Fibroblast of skin of right quadriceps (primary cell): Measurements from ENCODE around the gene NPAS2.

Experiments used
- DNase-seq: peaks from one replicate; pipeline ENCODE4 v3.0.0-alpha.2; 2013

NPAS2 gene

DNA sequence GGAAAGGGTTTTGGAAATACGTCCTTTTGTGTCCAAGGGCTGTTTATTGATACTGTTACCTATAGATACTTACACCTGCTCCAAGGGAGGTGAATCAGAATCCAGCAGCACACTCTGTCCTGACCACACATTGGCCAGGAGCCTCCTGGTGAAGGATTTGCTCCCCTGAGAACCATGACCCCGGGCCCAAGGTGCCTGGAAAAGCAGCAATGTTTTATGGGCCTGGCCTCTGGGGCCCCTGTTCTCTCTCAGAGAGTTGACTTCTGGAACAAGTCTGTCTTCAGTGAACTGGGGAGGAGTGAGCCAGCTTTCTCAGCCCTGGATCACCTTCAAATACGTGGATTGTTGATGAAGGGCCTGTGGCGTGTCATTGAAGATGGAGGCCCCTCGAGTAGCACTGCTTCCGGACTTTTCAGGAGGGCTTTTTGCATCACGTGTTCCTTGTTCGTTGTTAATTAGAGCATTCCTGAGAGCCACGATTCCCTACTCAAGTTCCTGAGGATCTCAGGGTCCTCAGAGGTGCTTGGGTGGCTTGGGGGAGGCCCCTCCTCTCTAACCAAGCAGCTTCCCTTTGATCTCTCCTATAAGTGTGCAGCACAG, 103.6 kb downstream of the NPAS2 start:
- DNase-seq = no peak

GRCh38 chr2:100924122-100924519, 104.2 kb downstream of the NPAS2 start:
- no peak for DNase-seq

GRCh38 chr2:100924520-100925451, 104.8 kb downstream of the NPAS2 start:
- peak; percentile 62 for DNase-seq

DNA sequence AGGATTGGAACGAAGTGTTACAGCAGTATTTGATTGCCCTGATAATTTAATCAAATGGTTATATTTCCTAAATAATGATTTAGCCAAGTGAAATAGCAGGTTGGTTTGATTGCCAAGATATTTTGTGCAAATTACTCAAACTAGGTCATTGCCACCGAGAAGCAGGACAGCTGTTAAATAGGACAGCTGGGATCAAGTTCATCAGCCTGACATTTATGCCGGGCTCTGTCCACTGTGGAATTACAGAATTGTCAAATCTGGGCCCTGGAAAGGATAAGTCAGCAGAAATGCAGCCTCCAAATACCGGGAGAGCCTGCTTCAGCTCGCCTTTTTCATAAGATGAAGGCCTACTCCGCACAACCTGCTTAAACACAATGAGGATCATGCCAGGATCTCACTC, 108.3 kb downstream of the NPAS2 start:
- no peak for DNase-seq

DNA sequence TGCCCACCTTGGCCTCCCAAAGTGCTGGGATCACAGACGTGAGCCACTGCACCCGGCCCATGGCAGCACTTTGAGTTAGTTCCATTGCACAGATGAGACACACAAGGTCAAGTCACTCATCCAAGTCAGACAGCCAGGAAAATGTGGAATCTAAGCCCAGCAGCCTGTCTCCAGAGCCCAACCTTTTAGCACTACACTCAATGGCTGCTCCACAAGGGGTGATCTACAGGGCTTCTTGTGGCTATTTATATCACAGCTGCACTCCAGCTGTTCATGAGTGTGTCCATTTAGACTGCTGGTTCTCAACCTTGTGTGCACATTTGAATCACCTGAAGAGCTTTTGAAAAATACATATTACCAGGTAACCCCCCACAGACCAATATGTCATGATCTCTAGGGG, 109.2 kb downstream of the NPAS2 start:
- DNase-seq = no peak

DNA sequence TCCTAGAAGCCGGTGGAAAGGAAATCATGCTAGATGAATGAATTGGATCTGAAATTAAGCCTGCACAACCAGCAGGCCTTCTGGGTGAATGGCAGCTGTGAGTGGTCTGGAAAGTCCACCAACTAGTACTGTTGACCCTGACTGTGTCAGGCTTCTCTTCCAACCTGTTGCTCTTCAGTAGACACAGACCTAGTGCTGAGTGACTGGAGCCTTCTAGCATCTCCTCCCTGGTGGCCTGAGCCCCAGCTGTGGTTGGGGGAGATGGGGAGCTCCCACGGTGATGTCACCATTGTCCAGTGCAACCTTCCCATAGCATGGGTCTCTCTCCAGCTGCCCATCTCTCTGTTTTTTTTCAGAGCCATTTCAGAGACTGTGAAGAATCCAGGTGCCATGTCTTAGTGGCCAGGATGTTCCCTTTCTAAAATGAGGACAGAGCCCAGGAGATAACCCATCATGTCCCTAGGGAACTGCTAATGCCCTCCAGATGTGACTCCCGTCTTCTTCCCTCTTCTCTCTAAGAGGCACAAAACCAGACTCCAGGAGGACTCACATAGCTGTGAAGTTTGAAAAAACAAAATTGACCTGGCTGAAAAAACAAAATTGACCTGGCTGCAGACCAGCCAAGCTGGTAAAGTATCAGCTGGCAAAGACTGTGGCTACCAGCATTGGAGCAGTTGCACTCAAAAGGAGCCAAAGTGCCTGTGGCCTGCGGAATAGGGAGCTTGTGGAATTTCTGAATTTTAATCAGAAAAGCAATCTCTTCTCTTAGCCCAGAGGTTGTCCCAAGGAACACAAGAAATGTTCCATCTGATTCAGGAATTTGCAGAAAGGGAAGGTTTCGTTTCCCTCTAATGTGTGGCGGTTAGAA, 114.8 kb downstream of the NPAS2 start:
- no peak for DNase-seq

- peak; percentile 85 for DNase-seq
Observed at GRCh38 chr2:100935372-100935752, 115.4 kb downstream of the NPAS2 start.

DNA sequence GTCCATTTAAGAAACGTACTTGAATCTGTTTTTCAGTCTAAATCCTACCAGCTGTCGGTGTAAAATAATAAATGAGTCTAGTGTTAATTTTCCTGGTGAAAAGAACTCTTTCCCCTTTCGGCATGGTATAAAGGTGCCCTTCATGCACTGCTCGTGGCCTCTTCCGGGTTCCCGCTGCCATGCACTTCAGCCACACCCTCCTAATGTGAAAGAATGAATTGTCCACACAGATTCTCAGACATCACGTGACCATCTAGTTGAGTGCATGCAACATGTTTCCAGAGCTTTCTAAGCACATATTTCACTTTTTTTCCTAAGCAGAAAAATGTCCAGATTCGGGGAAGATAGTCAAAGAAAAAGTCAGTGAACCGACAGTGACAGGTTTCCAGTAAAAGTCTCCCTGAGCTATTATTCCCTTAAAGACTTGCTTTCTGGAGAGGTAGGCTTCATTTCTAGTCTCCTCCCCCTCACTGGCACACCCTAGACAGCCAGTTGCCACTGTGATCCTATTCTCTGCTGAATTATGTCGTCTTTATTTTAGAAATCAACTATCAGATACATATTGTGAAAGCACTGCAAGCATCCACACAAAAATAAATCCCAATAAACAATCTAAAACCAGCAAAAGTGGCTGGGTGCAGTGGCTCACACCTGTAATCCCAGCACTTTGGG, 116.3 kb downstream of the NPAS2 start:
- DNase-seq = no peak

DNA sequence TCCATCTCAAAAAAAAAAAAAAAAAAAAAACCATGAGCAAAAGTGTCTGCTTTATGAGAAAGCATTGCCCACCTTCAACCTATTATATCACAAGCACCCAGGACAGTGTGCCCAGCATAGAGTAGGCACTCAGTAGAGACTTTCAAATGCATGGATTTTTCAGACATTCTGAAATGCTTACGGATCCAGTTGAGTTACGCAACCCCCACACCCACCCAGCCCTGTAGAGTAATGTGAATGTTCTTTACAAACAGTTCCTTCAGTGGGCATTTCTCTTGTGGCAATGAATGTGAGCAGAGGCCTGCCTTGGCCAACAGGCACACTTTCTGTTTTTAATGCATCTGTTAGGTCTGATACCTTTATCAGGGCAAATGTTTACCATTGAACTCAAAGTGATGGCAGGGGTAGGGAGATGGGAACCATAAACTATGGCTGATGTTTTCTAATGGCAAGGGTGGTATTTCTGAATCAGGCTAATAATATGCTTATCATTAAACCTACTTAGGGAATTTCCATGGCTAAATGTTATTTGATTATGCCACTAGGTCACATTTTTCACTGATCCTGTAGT, 117.1 kb downstream of the NPAS2 start:
- no peak for DNase-seq

DNA sequence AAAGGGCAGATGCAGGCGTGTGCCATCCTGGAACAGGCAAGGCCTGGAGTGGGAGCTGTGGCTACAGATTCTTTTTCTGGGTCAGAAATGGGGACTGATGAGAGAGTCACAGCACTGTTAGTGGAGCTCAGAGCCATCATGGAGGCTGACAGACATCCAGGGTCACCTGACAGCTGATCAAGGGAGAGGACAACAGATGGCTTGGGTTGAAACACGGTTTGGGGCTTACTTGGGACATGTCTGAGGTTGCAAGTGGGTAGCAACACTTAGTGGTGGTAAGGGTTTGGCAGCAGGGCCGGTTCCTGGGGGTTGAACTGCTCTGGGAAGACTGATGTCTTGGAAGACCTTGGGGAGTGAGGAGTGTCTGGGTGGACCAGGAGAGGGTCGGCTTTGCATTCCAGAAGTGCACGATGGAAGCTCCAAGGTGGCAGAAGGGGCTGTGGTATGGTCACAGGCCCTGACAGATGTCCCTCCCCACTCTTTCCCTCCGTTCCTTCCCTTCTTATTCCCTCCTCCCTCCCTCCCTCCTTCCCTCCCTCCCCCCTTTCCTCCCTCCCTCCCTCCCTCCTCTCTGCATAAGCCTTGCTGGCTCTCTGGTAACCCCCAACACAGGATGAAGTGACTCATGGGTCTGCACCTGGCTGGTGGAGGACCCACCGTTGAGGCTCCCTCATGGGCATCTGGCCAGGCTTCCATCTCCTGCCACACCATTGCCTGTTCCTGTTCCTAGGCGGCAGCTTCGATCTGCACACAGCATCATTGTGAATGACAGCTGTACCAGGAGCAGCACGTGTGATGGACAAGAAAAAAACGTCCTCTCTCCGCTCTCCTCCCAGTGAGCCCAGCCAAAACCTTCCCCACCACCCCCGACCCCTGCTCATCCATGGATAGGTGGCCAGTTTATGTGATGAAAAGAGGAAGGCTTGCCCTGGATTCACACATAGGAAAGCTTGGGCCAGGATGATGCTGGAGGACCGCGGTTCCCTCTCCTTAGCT, 118.4 kb downstream of the NPAS2 start:
- no peak for DNase-seq

DNA sequence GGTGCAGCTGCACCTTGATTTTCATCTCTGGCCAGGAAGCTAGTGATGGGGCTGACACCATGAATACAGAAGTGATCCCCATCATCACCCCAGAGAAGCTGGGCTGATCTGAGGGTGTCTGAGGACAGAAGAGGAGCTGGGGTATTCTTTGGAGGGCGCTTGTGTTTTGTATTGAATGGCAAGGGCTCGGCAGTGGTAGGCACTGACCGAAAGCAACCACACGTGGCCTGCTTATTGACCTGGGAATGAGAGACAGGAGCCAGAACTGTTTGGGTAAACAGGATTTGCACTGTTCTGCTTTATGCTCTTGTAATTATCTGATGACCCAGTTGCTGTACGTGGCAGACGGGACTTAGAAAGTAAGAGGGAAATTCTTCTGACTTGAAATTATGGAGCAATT, 119.5 kb downstream of the NPAS2 start:
- DNase-seq = no peak

DNA sequence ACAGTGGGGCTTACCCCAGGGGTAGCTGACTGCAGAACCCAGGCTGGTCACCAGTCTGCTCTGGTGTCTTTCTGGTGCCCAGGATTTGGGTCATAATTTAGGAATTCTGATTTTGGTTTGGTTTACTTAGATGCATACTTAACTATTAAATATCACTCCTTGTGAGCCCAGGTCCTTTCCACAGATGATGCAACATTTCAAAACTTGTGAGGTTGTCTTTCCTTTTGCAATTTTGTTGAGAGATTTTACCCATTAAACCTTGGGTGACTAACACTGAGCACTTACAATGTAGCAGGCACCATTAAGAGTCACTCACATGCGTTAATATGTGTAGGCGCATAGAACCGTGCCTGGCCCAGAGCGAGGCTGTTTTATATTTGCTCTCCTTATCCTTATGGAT, 120.3 kb downstream of the NPAS2 start:
- peak; percentile 59 for DNase-seq

GRCh38 chr2:100940766-100941645, 121.1 kb downstream of the NPAS2 start:
- DNase-seq = no peak

DNA sequence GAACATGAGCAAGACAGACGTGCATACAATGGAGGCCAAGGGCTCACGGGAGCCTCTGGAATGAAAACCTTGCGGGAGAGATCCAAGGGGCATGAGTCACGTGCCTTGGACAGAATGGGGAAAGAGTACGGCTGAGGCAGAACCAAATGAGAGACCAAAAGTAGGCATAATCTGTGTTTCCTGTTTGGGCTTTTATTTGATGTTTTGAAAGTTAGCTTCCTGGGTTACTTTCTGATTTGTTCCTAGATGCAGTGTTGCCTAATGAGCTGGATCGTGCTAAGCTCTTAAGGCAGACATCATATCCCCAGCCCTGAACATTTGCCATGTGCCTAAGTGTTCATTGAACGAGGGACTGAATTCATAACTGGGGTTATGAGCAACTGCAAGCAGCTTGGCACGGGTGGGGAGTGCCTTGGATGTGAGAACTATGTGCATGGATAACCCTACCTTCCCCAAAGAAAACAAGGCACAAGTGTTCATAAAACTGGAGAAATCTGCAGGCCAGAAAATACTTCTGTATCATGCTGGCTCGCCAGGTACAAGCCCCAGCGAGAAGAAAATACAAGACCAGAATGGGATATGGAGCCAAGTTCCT, 121.8 kb downstream of the NPAS2 start:
- peak; percentile 74 for DNase-seq

DNA sequence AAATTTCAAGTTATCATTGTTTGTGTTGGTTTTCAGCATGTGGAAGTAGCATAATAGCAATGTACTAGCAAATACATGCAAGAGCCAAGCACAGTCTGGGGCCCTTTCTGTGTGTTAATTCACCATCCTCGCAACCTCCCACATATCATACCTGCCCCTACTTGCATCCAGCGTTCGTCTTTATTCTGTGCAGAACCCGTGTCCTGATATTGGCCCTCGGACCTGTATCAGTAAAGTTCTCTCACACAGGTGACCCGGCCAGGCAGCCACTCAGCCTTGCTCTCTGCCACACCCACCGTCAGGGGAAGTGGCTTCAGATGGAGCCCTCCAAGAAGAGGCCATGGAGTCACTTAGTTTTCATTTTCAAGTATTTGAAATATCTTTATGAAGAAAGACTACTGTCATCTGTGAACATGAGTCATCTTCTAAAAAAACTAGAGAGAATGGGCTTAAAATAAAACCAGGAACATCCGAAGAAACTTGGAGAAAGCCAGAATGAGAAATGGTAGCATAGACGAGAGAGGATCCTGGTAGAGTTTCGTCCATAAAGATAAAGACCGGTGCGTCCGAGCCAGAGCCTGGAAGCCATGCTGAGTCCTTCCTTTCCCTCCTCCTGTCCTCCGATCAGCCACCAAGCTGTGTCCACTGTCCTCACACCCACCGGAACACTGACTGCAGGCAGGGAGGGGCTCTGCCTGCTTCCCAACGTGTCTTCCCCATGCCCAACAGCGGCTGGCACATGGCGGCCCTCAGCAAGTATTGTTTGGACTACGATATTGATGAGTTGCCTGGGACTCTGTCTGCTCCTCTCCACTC, 124.9 kb downstream of the NPAS2 start:
- DNase-seq = no peak

- no peak for DNase-seq
Observed at GRCh38 chr2:100945433-100945740, 125.4 kb downstream of the NPAS2 start.

- no peak for DNase-seq
Observed at GRCh38 chr2:100945930-100946607, 126.1 kb downstream of the NPAS2 start.
